ENCODE measurements around the gene LDB2.

GRCh38 chr4:16767861-16768260, 130.6 kb downstream of the LDB2 start:
- TF ChIP-seq, protein P1, sequence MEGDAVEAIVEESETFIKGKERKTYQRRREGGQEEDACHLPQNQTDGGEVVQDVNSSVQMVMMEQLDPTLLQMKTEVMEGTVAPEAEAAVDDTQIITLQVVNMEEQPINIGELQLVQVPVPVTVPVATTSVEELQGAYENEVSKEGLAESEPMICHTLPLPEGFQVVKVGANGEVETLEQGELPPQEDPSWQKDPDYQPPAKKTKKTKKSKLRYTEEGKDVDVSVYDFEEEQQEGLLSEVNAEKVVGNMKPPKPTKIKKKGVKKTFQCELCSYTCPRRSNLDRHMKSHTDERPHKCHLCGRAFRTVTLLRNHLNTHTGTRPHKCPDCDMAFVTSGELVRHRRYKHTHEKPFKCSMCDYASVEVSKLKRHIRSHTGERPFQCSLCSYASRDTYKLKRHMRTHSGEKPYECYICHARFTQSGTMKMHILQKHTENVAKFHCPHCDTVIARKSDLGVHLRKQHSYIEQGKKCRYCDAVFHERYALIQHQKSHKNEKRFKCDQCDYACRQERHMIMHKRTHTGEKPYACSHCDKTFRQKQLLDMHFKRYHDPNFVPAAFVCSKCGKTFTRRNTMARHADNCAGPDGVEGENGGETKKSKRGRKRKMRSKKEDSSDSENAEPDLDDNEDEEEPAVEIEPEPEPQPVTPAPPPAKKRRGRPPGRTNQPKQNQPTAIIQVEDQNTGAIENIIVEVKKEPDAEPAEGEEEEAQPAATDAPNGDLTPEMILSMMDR (IDR thresholded peaks at IDR 0.05) = no peak
- no peak for TF ChIP-seq ZFX (IDR thresholded peaks at IDR 0.05; ENCODE audit: borderline replicate concordance)
